ENCODE measurements around the gene MYOM3.

Gene MYOM3

GRCh38 chr1:24111996-24112779 lies at the start of gene MYOM3:
Gene MYOM3, minus strand, starts transcription at chr1:24112135. Its CDS starts 3,499 bp downstream, at chr1:24108636.
- TF ChIP-seq, protein P1, sequence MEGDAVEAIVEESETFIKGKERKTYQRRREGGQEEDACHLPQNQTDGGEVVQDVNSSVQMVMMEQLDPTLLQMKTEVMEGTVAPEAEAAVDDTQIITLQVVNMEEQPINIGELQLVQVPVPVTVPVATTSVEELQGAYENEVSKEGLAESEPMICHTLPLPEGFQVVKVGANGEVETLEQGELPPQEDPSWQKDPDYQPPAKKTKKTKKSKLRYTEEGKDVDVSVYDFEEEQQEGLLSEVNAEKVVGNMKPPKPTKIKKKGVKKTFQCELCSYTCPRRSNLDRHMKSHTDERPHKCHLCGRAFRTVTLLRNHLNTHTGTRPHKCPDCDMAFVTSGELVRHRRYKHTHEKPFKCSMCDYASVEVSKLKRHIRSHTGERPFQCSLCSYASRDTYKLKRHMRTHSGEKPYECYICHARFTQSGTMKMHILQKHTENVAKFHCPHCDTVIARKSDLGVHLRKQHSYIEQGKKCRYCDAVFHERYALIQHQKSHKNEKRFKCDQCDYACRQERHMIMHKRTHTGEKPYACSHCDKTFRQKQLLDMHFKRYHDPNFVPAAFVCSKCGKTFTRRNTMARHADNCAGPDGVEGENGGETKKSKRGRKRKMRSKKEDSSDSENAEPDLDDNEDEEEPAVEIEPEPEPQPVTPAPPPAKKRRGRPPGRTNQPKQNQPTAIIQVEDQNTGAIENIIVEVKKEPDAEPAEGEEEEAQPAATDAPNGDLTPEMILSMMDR (IDR thresholded peaks at IDR 0.05; ENCODE audit: extremely low read depth, missing control alignments), result peak; percentile 12
- DNase-seq (ENCODE audit: low spot score), result peak; percentile 75

DNA sequence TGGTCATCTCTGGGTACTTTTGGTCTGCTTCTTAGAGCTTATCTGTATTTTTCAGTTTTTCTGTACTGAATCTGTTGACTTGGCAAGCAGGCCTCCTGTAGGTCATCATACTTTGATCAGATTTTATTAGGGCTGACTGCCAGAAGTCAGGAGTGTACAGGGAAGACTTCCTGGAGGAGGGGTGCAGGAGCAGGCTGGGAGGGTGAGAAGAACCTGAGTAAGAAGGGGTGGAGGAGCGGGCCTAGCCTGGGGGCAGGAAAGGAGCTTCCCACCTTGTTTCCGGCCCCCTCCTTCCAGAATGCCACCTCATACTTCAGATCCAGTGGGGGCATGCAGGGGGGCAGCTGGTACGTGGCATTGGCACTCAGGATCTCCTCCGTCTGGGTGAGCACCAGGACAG lies 49.3 kb upstream of the MYOM3 start:
- TF ChIP-seq, protein P1 (IDR thresholded peaks at IDR 0.05; ENCODE audit: extremely low read depth, missing control alignments), result no peak
- DNase-seq (ENCODE audit: low spot score), result no peak

DNA sequence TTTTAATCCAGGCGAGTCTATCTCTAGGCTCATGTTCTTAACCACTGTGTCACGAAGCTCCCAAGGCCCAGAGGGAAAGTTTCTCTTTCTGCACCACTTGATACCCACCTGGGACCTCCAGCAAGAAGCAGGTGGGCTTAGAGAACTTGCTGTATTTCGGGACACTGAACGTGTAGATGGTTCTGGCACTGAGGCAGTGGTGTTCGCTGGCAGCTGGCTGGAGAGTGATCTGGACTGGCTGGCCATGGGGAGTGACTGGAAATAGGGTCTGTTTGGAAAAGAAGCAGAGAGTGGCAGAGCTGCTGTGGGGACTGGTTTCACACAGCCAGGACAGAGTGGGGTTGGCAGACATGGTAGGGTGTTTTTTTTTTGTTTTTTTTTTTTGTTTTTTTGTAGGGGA lies 47.4 kb upstream of the MYOM3 start:
- TF ChIP-seq, protein P1 (IDR thresholded peaks at IDR 0.05; ENCODE audit: extremely low read depth, missing control alignments), result no peak
- DNase-seq (ENCODE audit: low spot score), result no peak

- DNase-seq (ENCODE audit: low spot score), result no peak
Measured at GRCh38 chr1:24157918-24158481, 46.1 kb upstream of the MYOM3 start.

DNA sequence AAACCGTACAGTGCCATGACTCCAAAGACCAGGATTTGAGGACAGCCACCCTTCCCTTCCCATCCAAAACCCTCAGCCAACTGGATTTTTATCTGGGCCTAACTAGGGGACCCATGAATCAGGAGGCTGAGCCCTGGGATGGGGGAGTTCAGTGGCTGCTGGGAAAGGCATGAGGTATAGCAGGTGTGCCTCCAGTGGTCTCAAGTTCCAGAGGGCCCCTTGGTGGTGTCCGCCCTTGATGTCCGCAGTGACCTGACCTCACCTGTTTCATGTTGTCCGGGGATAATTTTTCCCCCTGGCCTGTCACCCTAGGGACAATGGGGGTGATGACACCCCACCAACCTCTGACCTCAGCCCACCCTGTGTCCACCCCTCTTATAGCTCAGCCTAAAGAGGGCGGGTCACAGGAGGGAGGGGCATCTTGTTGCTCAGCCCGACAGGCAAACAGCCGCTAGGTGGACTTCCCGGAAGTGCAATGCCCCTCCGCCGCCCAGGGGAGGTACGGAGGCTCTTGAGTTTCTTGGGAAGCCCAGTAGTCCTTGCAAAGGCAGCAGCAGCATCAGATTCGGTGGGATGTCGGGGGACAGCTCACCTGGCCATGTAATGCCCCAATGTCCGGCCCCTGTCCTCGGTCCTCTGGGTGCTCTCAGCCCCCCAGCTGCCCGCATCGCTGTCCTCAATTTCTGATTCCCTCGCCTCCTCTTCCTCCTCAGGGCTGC lies 44.8 kb upstream of the MYOM3 start:
- TF ChIP-seq, protein P1 (IDR thresholded peaks at IDR 0.05; ENCODE audit: extremely low read depth, missing control alignments), result no peak
- no peak for DNase-seq (ENCODE audit: low spot score)

More at GRCh38 chr1:24157918-24158481, 46.1 kb upstream of the MYOM3 start:
- TF ChIP-seq, protein P1 (IDR thresholded peaks at IDR 0.05; ENCODE audit: extremely low read depth, missing control alignments), result no peak

- TF ChIP-seq, protein P1 (IDR thresholded peaks at IDR 0.05; ENCODE audit: extremely low read depth, missing control alignments), result peak; percentile 22
- peak; percentile 53 for DNase-seq (ENCODE audit: low spot score)
Measured at GRCh38 chr1:24155011-24155782, 43.3 kb upstream of the MYOM3 start.

Measured in GM20000 (cell line).